ENCODE measurements around the gene CMA1.
A peak's percentile ranks its signal among the peaks of the same experiment; 100 is the strongest.
"Not testable (repeated sequence)": the region's sequence is repeated elsewhere in the genome, so short reads cannot be mapped to it uniquely, and the experiment has no call there.

Gene CMA1

GRCh38 chr14:24508155-24508840 is at the start of gene CMA1:
TSS of gene CMA1 (minus strand) at chr14:24508265. CDS start at chr14:24508235, 30 bp downstream.
- DNase-seq (ENCODE audit: low read depth in 3 of 3), result no peak

DNA sequence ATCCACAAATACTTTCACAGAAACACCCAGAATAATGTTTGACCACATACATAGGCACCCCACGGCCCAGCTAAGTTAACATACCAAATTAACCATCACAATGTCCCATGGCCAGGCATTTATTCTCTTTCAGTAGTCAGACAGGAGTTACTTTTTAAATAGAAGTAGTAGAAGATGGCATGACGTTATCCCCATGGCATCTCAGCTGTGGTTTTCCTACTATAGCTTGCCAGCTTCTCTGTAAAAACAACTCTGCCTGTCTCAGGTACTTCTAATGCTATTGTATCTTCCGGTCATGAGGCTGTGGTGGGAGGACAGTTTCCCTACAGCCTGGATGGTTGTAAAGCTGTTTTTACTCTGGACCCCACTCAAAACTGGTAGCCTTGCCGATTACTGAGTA is 48.7 kb upstream of the CMA1 start:
- DNase-seq (ENCODE audit: low read depth in 3 of 3), result no peak

GRCh38 chr14:24549064-24549463 is 41.0 kb upstream of the CMA1 start:
- not testable (repeated sequence) for DNase-seq (ENCODE audit: low read depth in 3 of 3)

DNA sequence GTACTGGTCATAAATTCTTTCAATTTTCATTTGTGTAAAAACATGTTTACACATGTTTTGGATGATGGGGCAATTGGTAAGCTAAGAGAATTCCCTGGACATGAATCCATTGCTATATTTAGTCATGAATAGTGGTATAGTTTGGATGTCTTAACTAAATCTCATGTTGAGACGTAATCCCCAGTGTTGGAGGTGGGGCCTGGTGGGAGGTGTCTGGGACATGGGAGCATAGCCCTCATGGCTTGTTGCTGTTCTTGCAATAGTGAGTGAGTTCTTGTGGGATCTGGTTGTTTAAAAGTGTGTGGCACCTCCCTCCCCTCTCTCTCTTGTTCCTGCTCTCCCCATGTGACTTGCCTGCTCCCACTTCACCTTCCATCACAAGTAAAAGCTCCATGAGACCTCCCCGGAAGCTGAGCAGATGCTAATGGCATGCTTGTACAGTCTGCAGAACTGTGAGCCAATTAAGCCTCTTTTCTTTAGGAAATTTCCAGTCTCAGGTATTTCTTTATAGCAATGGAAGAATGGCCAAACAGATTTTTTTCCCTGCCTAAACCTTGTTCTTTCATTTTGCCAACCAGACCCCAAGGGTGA is 34.4 kb upstream of the CMA1 start:
- DNase-seq (ENCODE audit: low read depth in 3 of 3), result no peak

- DNase-seq (ENCODE audit: low read depth in 3 of 3), result no peak
Observed at GRCh38 chr14:24535737-24536136, 27.7 kb upstream of the CMA1 start.

GRCh38 chr14:24534286-24534685 is 26.2 kb upstream of the CMA1 start:
- no peak for DNase-seq (ENCODE audit: low read depth in 3 of 3)

DNA sequence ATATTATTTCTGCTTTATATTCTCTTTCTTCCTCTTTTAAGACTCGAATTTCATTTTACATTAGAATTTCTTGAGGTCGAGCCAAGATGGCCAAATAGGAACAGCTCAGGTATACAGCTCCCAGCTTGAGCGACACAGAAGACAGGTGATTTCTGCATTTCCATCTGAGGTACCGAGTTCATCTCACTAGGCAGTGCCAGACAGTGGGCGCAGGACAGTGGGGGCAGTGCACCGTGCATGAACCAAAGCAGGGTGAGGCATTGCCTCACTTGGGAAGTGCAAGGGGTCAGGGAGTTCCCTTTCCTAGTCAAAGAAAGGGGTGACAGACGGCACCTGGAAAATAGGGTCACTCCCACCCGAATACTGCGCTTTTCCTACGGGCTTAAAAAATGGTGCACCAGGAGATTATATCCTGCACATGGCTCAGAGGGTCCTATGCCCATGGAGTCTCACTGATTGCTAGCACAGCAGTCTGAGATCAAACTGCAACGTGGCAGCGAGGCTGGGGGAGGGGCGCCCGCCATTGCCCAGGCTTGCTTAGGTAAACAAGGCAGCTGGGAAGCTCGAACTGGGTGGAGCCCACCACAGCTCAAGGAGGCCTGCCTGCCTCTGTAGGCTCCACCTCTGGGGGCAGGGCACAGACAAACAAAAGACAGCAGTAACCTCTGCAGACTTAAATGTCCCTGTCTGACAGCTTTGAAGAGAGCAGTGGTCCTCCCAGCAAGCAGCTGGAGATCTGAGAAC is 18.0 kb upstream of the CMA1 start:
- not testable (repeated sequence) for DNase-seq (ENCODE audit: low read depth in 3 of 3)

DNA sequence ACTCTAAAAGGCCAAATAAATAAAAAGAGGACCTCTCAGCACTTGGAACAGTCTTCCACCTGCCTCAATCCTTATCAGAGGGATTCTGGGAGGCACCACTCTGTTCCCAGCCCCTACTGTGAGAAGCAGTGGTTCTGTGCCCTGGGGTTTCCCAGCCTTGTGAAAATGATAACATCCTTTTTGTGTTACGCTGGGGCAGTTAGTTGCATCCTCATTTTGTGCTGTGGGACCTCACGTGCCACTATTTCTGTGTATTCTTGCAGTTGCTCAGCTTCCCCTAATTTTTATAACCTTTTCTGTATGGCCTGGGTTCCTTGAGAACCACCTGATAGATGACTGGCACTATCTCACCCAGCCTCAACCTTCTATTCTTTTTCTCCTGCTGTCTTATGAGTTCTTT is 10.8 kb upstream of the CMA1 start:
- no peak for DNase-seq (ENCODE audit: low read depth in 3 of 3)

DNA sequence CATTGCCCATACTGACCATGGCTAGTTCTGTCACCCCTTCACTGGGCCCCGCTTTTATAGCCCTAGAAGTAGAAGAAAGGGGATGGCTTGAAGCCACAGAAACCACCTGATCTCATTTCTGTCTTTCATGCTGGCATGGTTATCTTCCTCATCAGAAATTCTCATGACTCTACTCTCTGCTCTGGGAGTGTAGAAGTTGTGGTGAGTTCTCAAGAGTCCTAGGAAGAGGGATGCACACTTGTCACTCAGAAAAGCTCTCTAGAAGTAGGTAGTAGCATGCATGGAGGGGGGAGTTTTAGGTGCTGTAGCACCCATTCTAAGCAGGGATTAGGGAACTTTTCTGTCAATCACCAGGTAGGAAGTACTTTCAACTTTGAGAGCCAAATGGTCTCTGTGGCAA is 6.1 kb upstream of the CMA1 start:
- no peak for DNase-seq (ENCODE audit: low read depth in 3 of 3)

DNA sequence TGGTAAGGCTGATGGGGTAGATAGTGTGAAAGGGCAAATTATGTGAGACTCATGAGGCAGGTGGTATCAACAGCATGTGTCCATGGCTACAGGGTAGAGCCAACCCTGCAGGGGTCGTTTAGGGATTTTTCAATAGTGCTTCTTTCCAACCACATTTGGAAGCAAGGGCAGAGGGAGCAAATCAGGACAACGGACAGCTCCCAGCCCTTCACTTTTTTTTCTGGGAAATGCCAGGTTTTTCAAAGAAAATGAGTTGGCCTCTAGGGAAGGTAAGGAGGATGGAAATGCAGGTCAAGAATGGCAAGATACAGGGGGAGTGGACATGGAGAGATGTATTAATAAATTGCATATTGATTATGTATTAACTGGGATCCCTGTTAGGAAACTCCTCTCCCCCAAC is 4.9 kb upstream of the CMA1 start:
- DNase-seq (ENCODE audit: low read depth in 3 of 3), result no peak

DNA sequence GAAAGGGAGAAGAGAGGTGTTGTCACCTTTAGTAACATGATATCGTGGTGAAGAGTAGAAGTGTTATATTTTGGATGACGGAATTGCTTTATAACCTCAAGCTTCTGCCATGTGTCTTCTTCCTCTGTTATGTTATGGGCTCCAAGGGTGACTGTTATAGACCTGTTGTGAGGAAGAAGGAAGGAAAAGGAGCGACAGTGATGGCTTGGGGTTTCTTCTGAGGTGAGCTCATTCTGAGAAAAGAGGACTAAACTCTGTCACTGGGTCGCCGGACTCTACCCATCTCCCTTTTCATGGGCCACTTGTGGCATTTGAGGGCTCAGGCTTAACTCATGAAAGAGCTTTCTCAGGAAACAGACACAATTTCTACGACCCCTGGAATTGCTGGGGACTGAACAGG is 1.6 kb downstream of the CMA1 start:
- no peak for DNase-seq (ENCODE audit: low read depth in 3 of 3)

DNA sequence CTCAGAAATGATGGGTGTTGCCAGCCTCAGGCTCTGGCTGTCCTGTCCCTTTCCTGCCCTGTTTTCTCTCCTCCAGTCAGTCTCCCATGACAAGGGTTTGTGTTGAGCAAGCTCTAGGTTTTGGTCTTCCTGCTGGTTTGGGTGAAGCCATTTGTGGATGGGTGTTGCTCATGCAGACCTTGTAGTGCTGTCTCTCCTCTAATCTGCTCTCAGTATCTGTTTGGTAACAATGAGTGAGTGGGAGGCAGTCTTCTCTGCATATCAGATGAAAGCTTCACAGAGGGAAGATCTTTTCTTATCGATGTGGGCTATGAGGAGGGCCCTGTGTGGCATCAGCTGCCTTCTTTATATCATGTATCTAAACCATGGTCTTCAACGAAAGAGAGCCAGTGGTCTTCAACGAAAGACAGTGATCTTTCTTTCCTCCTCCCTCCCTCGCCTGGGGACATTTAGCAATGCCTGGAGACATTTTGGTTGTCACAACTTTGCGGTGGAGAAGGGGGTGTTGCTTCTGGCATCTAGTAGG is 3.6 kb downstream of the CMA1 start:
- no peak for DNase-seq (ENCODE audit: low read depth in 3 of 3)

- not testable (repeated sequence) for DNase-seq (ENCODE audit: low read depth in 3 of 3)
Observed at GRCh38 chr14:24491586-24492408, 16.3 kb downstream of the CMA1 start.

GRCh38 chr14:24483604-24484252 is 24.3 kb downstream of the CMA1 start:
- DNase-seq (ENCODE audit: low read depth in 3 of 3), result no peak

- DNase-seq (ENCODE audit: low read depth in 3 of 3), result not testable (repeated sequence)
Observed at GRCh38 chr14:24482699-24483303, 25.3 kb downstream of the CMA1 start.

DNA sequence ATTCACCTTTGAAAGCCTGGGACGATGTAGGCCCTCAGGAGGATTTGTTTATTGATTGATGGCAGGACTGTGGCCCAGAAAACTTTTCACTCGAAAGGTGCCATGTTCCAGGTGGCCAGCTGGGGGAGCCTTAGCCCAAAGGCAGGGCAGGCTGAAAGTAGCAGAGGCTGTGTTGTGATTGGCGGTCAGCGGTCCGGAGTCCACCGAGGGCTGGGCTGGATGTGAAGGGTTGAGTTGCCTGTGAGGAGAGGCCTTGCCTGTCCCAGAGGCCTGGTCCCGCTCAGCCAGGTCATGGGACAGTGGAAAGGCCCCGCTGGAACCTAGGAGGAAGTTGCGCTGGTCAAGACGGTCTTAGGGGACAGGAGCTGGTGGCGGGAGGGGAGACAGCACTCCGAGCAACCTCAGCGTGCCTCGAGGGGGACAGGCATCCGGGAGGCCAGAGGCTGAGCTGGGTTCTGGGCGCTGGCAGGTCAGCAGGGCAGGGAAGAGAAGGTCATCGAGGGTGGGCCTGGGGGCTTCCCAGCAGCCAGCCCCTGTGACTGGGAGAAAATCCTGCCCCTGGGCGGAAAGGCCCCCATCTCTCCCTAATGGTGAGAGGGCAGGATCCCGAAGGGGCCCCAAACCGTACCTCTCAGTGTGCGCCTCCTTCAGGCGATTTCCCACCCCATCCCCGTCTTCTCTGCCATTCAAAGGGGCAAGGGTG is 26.3 kb downstream of the CMA1 start:
- DNase-seq (ENCODE audit: low read depth in 3 of 3), result peak in 2 of 3 experiments; percentile 9 to 26

DNA sequence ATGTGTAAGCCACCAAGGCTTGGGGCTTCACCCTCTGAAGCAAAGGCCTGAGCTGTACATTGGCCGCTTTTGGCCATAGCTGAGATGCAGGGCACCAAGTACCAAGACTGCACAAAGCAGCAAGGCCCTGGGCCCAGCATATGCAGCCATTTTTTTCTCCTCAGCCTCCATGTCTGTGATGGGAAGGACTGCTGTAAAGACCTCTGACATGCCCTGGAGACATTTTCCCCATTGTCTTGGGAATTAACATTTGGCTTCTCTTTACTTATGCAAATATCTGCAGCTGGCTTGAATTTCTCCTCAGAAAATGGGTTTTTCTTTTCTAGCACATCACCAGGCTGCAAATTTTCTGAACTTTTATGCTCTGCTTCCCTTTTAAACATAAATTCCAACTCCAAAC is 28.1 kb downstream of the CMA1 start:
- not testable (repeated sequence) for DNase-seq (ENCODE audit: low read depth in 3 of 3)

GRCh38 chr14:24475261-24475660 is 32.8 kb downstream of the CMA1 start:
- DNase-seq (ENCODE audit: low read depth in 3 of 3), result no peak

GRCh38 chr14:24473211-24473610 is 34.9 kb downstream of the CMA1 start:
- no peak for DNase-seq (ENCODE audit: low read depth in 3 of 3)

DNA sequence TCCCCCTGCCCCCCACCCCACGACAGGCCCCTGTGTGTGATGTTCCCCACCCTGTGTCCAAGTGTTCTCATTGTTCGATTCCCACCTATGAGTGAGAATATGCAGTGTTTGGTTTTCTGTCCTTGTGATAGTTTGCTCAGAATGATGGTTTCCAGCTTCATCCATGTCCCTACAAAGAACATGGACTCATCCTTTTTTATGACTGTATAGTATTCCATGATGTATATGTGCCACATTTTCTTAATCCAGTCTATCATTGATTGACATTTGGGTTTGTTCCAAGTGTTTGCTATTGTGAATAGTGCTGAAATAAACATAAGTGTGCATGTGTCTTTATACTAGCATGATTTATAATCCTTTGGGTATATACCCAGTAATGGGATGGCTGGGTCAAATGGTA is 37.6 kb downstream of the CMA1 start:
- not testable (repeated sequence) for DNase-seq (ENCODE audit: low read depth in 3 of 3)

All from stimulated activated CD4-positive, alpha-beta T cell treated with anti-CD3 and anti-CD28 coated beads, TNF-alpha, amount 100 ng/mL, for 4 hours (primary cell).